SW 1271 (cell line): ENCODE data around the gene ANKHD1.
"Not testable (repeated sequence)": the region's sequence is repeated elsewhere in the genome, so short reads cannot be mapped to it uniquely, and the experiment has no call there.

ENCODE experiments used
- DNase-seq, 2 experiments: peaks; one replicate each; lab custom pipeline; 2025; lab: John Stamatoyannopoulos, UW

ANKHD1 gene

GRCh38 chr5:140427726-140428125 is 26.1 kb downstream of the ANKHD1 start:
- DNase-seq, result not testable (repeated sequence)

GRCh38 chr5:140429724-140430123 is 28.1 kb downstream of the ANKHD1 start:
- DNase-seq, result no peak

GRCh38 chr5:140432212-140432611 is 30.6 kb downstream of the ANKHD1 start:
- no peak for DNase-seq

GRCh38 chr5:140432916-140433315 is 31.3 kb downstream of the ANKHD1 start:
- no peak for DNase-seq

DNA sequence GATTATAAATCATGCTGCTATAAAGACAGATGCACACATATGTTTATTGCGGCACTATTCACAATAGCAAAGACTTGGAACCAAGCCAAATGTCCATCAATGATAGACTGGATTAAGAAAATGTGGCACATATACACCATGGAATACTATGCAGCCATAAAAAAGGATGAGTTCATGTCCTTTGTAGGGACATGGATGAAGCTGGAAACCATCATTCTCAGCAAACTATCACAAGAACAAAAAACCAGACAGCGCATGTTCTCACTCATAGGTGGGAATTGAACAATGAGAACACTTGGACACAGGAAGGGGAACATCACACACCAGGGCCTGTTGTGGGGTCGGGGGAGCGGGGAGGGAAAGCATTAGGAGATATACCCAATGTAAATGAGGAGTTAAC is 55.7 kb downstream of the ANKHD1 start:
- DNase-seq, result not testable (repeated sequence)

- DNase-seq, result no peak
These were observed 65.5 kb downstream of the ANKHD1 start for GRCh38 chr5:140466981-140467742.

- no peak for DNase-seq
These were observed 66.6 kb downstream of the ANKHD1 start for GRCh38 chr5:140468188-140468587.

DNA sequence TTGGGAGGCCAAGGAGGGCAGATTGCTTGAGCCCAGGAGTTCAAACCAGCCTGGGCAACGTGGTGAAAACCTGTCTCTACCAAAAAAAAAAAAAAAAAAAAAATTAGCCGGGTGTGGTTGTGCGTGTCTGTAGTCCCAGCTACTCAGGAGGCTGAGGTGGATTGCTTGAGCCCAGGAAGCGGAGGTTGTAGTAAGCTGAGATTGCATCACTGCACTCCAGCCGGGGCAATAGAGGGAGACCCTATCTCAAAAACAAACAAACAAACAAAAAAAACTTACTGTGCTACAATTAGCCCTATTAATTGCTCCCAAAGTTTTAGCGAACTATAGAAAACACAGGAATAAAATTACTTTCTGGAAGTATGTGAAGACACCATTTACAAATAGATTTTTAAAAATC is 67.6 kb downstream of the ANKHD1 start:
- DNase-seq, result no peak

DNA sequence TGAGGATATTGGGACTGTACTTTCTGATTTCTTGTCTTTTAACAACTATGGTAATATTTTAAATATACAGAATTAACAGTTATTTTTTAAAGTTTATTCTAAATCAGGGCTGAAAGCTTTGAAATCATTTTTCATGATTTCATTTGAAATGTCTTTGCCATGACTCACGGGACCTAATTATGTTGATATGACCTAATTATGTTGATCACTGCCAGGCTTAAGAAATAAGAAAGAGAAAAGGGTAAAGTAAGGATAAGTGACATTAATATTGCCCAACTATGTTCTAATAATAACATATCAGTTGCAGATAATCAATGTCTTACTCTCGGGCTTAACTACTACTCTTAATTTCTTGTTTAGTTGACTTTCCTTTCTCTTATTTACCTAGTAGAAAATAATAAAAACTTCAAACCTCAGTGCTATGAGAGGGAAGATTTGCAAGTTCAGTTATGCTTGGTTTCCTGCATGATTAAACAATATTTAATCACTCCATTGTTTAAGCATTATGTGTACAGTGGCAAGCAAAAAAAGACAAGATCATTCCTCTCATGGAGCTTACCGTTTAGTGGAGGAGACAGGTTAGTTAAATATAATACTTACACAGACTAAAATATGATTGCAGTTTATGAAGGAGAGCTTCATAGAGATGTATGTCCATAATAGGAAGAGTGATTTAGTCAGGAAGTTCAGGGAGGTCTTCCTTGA is 78.8 kb downstream of the ANKHD1 start:
- no peak for DNase-seq

DNA sequence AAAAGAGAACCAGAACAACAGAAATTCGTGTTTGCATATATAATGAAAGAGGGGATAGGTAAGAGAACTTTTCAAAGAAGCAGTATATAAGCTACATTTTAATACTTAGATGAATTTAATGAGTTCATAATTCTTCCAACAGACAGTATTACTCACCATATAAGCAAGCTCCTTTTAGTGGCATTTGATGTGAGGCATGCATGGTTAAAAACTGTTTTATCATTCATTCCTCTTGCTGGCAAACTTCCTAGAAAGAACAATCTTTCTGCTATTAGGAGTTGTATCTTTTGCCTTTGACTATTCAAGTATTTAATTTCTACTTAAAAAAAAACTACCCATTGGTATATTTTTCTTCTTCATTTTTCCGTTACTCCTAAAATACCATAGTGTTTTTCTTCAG is 80.1 kb downstream of the ANKHD1 start:
- DNase-seq, result no peak

GRCh38 chr5:140483055-140483454 is 81.4 kb downstream of the ANKHD1 start:
- DNase-seq, result no peak

DNA sequence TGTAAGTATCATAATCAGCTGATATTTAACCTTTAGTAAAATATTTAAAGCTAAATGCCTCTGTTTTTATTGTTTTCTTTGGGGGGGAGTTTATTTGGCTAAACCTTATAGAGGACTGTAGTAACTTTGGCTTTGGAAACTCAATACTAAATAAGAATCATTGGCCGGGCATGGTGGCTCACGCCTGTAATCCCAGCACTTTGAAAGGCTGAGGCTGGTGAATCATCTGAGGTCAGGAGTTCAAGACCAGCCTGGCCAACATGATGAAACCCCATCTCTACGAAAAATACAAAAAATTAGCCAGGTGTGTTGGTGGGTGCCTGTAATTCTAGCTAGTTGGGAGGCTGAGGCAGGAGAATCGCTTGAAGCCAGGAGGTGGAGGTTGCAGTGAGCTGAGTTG is 86.5 kb downstream of the ANKHD1 start:
- not testable (repeated sequence) for DNase-seq

GRCh38 chr5:140488914-140489313 is 87.3 kb downstream of the ANKHD1 start:
- DNase-seq, result no peak

DNA sequence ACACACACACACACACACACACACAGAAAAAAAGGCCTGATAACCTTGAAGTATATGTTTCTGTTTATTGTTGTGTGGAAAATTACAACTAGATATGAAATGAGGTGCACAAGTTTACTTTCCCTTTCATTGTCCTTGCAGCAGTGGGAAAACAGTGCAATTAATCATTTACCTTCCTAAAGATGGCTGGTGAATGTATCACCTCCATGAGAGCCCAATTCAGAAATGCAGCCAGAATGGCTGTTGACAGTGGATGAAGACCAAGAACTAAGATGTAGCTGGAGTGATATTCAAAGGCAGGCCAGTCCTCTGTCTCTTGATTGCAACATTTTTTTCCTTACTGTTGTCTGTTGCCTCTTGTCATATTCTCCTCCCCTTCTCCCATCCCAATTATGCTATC is 96.3 kb downstream of the ANKHD1 start:
- DNase-seq, result no peak

DNA sequence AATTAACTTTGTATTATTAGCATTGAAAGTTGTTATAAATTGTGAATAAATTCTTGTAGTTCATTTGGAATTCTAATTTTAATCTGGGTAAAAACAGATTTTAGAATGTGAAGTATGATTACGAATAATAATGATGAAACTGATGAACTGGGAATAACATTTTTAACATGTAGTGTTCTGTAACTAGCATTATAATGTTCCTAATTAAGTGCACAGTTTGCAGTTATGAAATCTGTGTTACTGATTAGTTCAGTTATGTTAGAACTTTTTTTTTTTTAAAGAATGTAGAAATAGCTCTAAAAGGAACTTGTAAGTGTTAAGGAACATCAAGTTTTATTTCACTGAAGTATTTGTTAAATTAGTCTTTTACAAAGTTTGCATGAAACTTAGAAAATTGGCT is 97.0 kb downstream of the ANKHD1 start:
- DNase-seq, result no peak

- no peak for DNase-seq
These were observed 101.2 kb downstream of the ANKHD1 start for GRCh38 chr5:140502834-140503233.

DNA sequence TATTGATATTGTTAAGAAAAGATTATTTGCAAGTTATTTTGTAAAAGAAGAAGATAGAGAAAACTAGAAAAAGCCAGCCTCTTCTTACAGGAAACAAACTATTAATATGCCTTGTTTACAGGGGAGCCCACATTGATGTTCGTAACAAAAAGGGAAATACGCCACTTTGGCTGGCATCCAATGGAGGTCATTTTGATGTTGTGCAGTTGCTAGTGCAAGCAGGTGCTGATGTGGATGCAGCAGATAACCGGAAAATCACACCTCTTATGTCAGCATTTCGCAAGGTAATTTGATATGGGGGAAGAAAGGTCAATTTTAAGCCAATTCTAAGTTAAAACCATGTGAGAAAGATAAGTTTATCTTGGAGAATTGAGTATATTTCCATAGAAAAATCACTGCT is 108.3 kb downstream of the ANKHD1 start:
- no peak for DNase-seq

GRCh38 chr5:140513124-140513523 is 111.5 kb downstream of the ANKHD1 start:
- no peak for DNase-seq

GRCh38 chr5:140524003-140524402 is 122.4 kb downstream of the ANKHD1 start:
- DNase-seq, result no peak

GRCh38 chr5:140540227-140540626 is 138.6 kb downstream of the ANKHD1 start:
- no peak for DNase-seq

- no peak for DNase-seq
These were observed 141.3 kb downstream of the ANKHD1 start for GRCh38 chr5:140542972-140543371.

- DNase-seq, result no peak
These were observed 143.4 kb downstream of the ANKHD1 start for GRCh38 chr5:140544986-140545385.

DNA sequence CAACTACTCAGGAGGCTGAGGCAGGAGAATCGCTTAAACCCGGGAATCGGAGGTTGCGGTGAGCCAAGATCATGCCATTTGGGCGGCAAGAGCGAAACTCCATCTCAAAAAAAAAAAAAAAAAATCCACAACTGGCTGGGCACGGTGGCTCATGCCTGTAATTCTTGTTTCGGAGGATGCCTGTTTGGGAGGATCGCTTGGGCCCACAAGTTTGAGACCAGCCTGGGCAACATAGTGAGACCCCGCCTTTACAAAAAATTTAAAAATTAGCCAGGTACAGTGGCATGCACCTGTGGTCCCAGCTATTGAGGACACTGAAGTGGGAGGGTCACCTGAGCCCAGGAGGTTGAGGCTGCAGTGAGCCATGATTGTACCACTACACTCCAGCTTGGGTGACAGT is 144.0 kb downstream of the ANKHD1 start:
- no peak for DNase-seq
